AG04449 (cell line): ENCODE data around the gene RAB11B.

Experiments
- CTCF ChIA-PET: fragments of 350-600 bp; formaldehyde crosslinking; extraction: SDS; loops from one replicate; lab custom pipeline; 2021; ENCODE audit warnings: antibody characterized with exemption; lab: Yijun Ruan, JAX
- POLR2A ChIA-PET: fragments of 400-600, 350-600 bp; formaldehyde crosslinking; extraction: SDS; loops from one replicate; lab custom pipeline; 2020; ENCODE audit warnings: antibody characterized with exemption, inconsistent platforms; lab: Yijun Ruan, JAX
- DNase-seq: peaks from one replicate; pipeline ENCODE4 v3.0.0-alpha.2; 2010; ENCODE audit warnings: low read depth, low spot score
- H3K4me3 ChIP-seq: 2 replicates; pipeline ENCODE4 v1.5.1; 2011; ENCODE audit warnings: low read depth, mild to moderate bottlenecking, control low read depth, low read length
- TF ChIP-seq, protein P1 (sequence below): IDR thresholded peaks from one replicate; pipeline ENCODE4 v1.5.1; 2011; ENCODE audit warnings: mild to moderate bottlenecking, moderate library complexity, low read length, control low read depth, inconsistent platforms; ENCODE audit not compliant: insufficient read depth; ENCODE audit errors: missing control alignments

The RAB11B gene

DNA sequence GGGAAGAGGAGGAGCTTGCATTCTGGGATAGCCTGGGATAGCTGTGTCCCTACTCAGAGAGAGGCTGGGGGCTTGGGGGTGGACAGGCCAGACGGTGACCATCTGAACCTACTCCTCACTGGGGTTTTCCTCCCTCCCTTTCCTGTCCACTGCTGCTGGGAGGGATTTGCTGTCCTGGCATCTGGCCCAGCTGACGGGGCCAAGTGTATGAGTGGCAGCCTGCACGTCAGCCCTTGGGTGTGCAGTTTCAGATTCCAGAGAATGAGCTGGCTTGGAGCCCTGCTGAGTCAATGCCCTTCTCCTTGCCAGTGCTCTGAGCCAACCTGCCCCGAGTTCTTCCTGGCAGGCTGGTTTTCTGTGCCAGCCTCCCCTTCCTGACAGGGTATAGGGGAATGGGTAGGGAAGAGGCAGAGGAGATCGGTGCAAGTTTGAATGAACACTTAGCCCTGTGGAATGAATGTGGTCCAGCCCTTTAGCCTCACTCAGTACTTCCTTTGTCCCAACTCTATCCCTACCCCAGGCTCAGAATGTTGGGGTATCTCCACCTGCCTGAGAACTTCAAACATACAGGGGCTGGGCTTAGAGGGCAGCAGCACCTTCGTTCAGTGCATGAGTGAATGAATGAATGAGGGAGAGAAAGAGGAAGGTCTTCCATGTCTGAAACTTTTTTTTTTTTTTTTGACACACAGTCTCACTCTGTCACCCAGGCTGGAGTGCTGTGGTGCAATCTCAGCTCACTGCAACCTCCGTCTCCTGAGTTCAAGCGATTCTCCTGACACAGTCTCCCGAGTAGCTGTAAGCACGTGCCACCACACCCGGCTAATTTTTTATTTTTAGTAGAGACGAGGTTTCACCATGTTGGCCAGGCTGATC is 28.0 kb upstream of the RAB11B start:
- no peak overlapping the region for H3K4me3 ChIP-seq
- CTCF ChIA-PET, result interaction anchor here (0.9 to 9.3 kb wide), 11 partner anchors 9 to 217 kb away, joined by 3 to 89 read pairs (median 5); partner anchors contain the start of genes KANK3, MARCHF2 and RAB11B
- POLR2A ChIA-PET, result interaction anchor here (0.5 to 2.1 kb wide), 2 partner anchors 36 to 151 kb away, joined by 4 to 8 read pairs; partner anchors contain the start of gene ZNF414
- DNase-seq, result peak; percentile 94
- TF ChIP-seq, protein P1, sequence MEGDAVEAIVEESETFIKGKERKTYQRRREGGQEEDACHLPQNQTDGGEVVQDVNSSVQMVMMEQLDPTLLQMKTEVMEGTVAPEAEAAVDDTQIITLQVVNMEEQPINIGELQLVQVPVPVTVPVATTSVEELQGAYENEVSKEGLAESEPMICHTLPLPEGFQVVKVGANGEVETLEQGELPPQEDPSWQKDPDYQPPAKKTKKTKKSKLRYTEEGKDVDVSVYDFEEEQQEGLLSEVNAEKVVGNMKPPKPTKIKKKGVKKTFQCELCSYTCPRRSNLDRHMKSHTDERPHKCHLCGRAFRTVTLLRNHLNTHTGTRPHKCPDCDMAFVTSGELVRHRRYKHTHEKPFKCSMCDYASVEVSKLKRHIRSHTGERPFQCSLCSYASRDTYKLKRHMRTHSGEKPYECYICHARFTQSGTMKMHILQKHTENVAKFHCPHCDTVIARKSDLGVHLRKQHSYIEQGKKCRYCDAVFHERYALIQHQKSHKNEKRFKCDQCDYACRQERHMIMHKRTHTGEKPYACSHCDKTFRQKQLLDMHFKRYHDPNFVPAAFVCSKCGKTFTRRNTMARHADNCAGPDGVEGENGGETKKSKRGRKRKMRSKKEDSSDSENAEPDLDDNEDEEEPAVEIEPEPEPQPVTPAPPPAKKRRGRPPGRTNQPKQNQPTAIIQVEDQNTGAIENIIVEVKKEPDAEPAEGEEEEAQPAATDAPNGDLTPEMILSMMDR, result no peak

- CTCF ChIA-PET, result interaction anchor here (0.7 to 9.3 kb wide), 7 partner anchors 11 to 158 kb away, joined by 3 to 89 read pairs (median 6); partner anchors contain the start of genes MARCHF2 and RAB11B
- POLR2A ChIA-PET, result interaction anchor here (0.6 to 5.2 kb wide), 9 partner anchors 9 to 205 kb away, joined by 3 to 33 read pairs (median 4); partner anchors contain the start of genes RAB11B and ZNF414
- peak within 1 kb of the TSS; percentile 58 for H3K4me3 ChIP-seq
- TF ChIP-seq, protein P1, result peak; percentile 23
- no peak for DNase-seq
Measured at GRCh38 chr19:8363803-8364771, 26.1 kb upstream of the RAB11B start, which contains the start of gene ANGPTL4. ANGPTL4 (plus strand) TSS chr19:8364155; CDS start chr19:8364322, 167 bp downstream.

DNA sequence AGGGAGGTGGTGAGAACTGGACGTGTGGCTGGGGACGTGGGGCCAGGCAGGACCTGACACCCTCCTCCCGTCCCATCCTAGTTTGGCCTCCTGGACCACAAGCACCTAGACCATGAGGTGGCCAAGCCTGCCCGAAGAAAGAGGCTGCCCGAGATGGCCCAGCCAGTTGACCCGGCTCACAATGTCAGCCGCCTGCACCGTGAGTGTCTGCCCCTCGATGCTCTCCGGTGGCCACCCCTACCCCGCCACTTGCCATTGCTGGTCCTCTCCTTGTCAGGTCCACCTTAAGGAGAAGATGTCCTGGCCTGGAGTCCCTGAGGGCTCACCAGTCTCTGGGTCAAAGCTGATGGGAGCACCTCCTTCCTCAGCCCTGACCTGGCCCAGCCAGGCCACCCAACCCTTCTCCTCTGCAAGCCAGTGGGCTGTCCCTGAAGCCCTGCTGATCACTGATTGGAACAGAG is 24.0 kb upstream of the RAB11B start:
- POLR2A ChIA-PET, result interaction anchor here (1.9 to 5.2 kb wide), 2 partner anchors 11 to 24 kb away, joined by 4 to 33 read pairs; partner anchors contain the start of gene RAB11B
- DNase-seq, result no peak
- no peak overlapping the region for H3K4me3 ChIP-seq
- TF ChIP-seq, protein P1, result no peak
- CTCF ChIA-PET, result interaction anchor here (1.2 to 9.3 kb wide), 2 partner anchors 13 to 140 kb away, joined by 3 to 89 read pairs; no protein-coding TSS in a partner anchor

DNA sequence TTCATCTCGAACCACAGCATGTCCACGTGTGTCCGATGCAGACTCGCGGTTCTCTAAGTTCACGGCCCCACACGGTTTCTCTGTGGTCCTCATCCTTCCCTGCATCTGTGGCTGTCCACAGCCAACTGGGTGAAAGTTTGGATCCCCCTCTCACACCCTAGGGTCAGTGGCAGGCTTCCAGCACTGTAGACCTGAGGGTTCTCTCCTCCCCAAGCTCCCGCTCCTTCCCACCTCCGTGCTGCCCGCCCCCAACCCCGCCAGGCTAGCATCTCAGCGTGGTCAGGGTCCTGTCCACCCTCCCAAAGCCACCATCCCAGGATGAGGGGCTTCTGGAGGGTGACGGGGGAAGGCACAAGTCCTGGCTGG is 23.2 kb upstream of the RAB11B start:
- DNase-seq, result no peak
- H3K4me3 ChIP-seq, result peak overlapping the region; percentile 20
- ChIA-PET CTCF (interaction anchor here (1.2 to 9.3 kb wide), 4 partner anchors 14 to 214 kb away, joined by 3 to 89 read pairs (median 6); partner anchors contain the start of gene MARCHF2), POLR2A (interaction anchor here (0.9 to 5.2 kb wide), 4 partner anchors 10 to 147 kb away, joined by 3 to 33 read pairs (median 4); partner anchors contain the start of genes RAB11B and ZNF414)
- TF ChIP-seq, protein P1, result no peak

DNA sequence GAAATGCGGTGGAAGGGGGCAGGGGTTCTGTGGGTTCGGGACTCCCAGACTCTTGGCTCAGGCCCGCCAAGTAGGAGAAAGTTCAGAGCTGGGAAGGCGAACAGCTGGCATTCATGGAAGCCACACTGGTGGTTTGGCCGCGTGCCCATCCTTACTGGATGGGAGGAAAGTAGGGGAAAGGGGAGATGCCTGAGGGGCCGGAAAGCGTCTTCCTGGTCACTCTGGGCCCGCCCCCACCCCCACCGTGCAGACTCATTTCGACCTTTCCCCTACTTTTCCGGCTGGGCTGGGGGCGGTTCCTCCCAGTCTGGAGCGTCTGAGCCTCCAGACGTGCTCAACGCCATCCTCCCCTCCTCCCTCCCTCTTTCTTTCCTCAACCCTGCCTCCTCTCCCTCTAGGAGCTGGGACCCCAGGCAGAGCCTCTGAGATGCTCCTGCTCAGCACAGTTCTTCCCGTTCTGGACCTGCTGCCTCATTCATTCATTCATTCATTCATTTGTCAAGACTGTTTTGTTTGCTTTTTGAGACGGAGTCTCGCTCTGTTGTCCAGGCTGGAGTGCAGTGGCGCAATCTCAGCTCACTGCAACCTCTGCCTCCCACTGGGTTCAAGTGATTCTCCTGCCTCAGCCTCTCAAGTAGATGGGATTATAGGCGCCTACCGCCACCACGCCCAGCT is 22.7 kb upstream of the RAB11B start:
- POLR2A ChIA-PET, result interaction anchor here (0.7 to 5.2 kb wide), 6 partner anchors 11 to 146 kb away, joined by 3 to 33 read pairs (median 4); partner anchors contain the start of genes RAB11B, RPS28 and ZNF414
- CTCF ChIA-PET, result interaction anchor here (0.6 to 9.3 kb wide), 7 partner anchors 14 to 213 kb away, joined by 3 to 89 read pairs (median 3); partner anchors contain the start of gene MARCHF2
- H3K4me3 ChIP-seq, result peak overlapping the region; percentile 20
- DNase-seq, result peak; percentile 89
- TF ChIP-seq, protein P1, result no peak
